GM18951 (cell line): ENCODE results near the gene IGF2R.

ENCODE experiments used
- POLR2A ChIP-seq: IDR thresholded peaks from 4 replicates; pipeline ENCODE4 v1.6.1; 2011; ENCODE audit warnings: mild to moderate bottlenecking; ENCODE audit not compliant: insufficient read length, insufficient read depth; ENCODE audit errors: extremely low read depth
- in situ Hi-C: fragments of 300-500 bp; cut with MboI; formaldehyde crosslinking; loops from one replicate; pipeline ENCODE4 v1.12.0; 2022; ENCODE audit warnings: low sequenced_read_pairs, mixed read lengths, inconsistent platforms; ENCODE audit not compliant: unreplicated experiment

The IGF2R gene

DNA sequence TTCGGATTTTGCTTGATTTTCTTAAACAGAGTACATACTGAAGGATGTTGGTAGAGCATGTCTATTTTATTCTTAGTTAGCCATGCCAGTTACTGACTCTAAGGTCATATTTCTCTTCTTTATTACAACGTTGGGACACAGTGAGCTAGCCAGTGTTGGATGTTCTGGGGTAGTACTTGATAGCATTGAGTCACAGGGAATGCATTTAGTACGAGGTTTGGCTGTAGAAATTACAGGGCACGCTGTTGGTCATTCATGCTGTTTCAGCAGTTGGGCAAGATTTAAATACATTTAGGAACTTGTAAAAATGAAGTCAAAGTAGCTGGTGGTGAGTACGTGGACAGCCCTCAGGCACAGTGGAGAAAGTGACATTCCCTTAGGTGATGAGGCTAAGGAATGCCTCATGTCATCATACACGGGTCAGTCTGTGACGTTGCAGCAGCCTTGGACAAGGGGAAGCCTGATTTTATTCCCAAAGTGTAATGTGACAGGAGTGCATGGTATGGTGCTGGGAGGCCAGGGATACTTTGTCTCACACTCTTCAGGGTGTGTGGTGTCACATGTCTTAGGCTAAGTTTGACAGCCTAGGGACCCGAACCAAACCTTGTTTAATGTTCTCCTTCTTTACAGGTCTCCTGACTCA is 95.0 kb downstream of the IGF2R start:
- in situ Hi-C loops, result no loop called here
- no peak for TF ChIP-seq POLR2A

DNA sequence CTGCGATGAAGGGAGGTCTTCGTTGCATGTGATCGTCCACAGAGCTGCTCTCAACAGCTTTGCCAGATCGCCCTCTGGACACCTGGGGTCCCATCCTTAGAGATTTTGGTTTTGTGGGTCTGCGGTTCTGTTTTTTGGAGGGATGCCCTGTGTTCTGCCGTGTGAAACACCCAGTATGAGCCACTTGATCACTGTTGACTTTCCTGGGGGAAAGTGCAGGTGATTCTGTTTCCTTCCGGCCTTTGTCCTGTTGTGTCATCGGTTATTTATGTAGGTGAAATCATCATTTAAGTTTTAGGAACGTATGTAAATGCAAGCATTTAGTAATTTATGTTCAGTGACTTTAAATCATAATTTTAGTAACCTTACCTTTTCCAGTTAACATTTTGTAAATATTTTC is 96.3 kb downstream of the IGF2R start:
- in situ Hi-C loops, result no loop called here
- no peak for TF ChIP-seq POLR2A

DNA sequence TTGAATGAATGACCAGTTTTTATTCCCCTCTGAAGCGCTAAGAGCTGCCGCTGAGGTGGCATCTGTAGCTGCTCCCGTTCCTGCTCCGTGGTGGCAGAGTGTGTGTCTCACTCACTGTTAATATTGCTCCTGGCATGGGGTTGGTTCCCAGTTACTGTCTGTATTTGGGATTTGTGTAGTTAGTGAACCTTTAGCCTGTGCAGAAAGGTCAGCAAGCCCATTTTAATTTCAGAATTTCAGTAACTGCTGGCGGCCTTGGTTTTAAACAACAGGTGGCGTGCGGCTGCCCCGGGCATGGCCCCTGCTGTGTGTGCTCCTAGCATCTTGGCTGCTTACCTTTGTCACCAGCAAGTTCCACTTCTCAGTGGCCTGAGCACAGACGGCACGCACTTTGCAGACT is 98.7 kb downstream of the IGF2R start:
- in situ Hi-C loops, result no loop called here
- no peak for TF ChIP-seq POLR2A

DNA sequence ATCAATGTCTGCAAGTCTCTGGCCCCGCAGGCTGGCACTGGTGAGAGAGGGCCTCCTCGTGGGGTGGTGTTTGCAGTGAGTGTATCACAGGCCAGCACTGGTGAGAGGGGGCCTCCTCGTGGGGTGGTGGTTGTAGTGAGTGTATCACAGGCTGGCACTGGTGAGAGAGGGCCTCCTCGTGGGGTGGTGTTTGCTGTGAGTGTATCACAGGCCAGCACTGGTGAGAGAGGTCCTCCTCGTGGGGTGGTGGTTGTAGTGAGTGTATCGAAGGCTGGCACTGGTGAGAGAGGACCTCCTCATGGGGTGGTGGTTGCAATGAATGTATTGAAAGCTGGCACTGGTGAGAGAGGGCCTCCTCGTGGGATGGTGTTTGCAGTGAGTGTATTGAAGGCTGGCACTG is 99.5 kb downstream of the IGF2R start:
- TF ChIP-seq POLR2A, result no peak
- in situ Hi-C loops, result no loop called here

DNA sequence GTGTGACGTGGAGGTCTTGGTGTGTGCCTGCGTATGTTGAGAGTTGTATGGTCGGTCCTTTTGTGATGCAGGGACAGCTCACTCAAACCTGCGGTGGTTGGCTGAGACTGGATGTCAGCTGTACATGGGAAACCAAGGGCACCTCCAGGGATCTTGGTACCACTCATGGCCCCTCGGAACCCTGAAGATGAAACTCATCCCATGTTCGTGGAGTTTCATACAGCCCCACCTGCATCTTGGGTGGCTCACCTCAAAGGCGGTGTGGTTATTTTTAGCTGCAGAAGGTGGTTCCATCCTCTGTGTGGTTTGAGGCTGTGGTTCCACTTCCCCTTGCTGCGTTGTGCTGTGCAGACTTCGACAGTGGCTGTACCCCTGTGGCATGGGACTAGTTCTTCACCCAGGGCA is 100.2 kb downstream of the IGF2R start:
- in situ Hi-C loops, result no loop called here
- TF ChIP-seq POLR2A, result no peak

DNA sequence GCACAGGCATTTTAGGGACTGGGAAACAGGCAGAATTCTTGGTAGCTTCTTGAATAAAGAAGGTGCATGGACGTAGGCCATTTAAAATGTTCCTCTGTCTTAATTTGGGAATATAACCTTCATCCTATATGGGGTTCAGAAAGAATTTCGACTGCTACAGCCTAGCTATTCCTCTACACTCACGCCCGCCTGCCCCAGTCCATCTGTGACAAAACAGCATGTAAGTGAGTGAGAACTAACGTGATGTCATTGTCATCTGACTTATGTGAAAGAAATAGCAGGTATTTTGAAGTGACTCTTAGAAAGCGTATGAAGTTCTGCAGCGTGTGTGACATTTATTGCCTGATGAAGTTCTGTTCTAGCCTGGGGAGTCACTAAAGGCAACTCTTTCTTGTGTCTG is 100.6 kb downstream of the IGF2R start:
- no peak for TF ChIP-seq POLR2A
- in situ Hi-C loops, result no loop called here

DNA sequence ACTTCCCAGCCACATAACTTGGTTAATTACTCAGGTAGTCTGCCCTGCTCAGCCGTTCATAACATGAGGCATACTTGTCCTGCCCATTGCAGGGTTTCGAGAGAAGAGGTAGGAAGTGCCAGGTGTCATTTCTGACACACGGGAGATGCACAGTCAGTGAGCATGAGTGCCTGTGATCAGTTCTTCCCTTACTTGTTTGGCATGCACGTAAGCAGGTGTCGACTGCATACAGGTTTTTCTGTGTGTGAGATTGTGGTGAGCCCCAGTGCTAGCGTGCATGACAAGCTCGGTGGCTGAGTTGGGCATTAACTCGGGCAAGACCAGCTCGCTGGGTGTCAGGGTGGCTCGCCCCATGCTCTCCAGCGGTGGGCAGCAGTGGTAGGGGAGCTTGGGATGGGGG is 101.5 kb downstream of the IGF2R start:
- in situ Hi-C loops, result no loop called here
- no peak for TF ChIP-seq POLR2A

DNA sequence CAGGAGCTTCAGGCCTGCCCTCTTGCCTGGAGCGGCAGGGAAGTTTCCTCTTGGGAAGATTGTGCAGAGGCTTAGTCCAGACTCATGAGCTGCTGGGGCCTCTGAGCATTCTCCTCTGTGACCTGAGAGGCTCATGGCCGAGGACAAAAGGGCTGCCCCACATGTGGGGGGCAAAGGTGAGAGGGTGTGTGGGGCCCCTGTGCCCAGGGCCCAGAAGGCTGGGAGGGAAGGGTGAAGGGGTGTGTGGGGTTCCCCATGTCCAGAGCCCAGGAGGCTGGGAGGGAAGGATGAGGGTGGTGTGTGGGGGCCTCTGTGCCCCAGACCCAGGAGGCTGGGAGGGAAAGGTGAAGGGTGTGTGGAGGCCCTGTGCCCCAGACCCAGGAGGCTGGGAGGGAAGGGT is 101.9 kb downstream of the IGF2R start:
- no peak for TF ChIP-seq POLR2A
- in situ Hi-C loops, result no loop called here

DNA sequence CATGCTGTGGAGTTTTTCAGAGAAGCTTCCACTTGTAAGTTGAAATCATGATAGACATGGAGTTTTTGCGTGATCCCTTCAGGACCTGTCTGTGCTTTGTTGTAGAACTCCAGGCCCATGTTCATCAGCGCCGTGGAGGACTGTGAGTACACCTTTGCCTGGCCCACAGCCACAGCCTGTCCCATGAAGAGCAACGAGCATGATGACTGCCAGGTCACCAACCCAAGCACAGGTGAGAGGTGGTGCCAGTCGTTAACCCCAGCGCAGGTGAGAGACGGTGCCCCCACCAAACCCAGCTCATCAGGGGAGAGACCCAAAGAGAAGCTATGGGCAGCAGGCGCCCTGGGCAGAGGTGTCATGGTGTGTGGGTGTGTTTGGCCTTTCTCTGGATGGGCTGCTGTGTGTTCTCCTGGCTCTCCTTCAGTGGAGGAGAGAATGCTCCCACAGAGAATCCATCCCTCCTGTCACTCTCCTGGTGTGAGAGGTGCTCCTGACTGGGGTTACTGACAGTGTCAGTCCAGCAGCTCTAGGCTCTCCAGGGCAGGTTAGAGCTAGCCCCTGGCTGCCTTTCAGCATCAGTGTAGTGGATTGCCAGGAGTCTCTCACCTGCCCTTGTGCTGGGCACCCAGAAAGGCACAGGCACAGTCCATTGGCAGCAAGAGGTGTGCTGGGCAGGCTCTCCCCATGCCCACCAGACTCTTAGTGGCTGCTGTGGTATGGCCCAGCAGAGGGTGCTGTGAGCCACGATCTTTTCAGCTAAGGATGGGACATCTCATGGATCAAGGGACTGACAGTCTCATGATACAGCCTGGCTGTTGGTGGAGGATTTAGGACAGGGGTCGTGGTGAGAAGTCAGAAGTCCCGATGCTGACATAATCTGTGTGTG is 103.2 kb downstream of the IGF2R start:
- TF ChIP-seq POLR2A, result no peak
- in situ Hi-C loops, result no loop called here

DNA sequence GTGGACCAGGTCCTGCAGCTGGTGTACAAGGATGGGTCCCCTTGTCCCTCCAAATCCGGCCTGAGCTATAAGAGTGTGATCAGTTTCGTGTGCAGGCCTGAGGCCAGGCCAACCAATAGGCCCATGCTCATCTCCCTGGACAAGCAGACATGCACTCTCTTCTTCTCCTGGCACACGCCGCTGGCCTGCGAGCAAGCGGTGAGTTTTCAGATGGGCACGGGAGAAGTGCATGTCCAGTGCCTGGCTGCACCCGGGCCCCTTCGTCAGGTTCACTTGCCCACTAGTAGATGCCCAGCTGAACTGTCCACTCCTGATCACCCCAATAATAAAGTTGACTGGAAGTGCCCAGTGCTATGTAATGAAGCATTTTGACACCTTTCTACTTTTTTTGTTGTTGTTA is 104.4 kb downstream of the IGF2R start:
- in situ Hi-C loops, result no loop called here
- TF ChIP-seq POLR2A, result no peak

DNA sequence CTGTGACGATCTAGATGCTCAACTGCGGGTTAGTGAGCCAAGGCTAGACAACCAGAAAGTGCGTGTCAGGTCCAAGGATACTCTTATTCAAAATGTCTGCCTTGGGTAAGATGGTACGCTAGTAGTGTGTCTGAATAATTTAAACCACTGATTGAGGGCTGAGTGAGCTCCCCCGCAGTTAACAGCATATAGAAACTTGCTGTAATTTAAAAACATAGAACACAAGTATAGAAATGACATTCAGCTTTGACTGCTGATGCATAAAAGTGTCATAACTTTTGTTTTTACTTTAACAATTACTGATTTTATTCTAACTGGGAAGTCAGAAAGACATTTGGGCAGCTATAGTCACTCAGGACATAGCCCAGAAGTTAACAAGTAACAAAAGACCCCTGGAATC is 107.1 kb downstream of the IGF2R start:
- no peak for TF ChIP-seq POLR2A
- in situ Hi-C loops, result no loop called here

DNA sequence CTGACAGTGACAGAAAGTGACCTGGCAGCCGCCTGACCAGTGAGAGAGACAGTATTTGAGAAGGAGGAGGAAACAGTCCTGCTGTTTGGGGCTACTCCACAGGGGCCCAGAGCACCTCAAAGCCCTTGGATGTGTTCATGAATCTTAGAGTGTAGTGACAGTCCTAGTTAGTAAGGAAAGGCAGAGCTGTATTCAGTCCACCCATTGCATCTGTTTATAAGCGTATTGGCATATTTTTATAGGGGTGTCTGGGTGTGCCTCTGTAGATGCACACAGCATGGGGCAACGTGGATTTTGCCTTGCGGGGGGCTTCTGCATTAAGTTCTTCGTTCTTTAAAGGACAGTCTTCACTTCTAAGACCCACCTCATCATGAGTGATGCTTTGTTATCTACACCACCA is 108.1 kb downstream of the IGF2R start:
- TF ChIP-seq POLR2A, result no peak
- in situ Hi-C loops, result no loop called here

DNA sequence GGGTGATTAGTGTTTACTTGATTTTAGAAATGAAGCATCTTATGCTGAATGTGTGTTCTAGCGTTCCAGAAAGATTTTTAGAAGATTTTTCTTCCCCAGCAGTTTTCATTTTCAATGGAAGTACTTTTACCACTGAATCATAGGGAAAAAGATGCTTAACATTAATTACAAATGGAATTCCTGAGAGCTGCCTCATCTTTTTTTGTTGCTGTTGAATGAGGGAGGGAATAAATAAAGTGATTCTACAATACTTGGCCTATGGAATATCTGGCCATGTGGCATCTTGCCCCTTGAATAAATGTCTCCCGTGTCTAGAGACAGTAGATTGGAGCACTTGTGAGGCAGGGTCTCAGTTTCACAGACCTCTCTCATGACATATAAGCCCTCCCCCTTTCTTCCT is 108.6 kb downstream of the IGF2R start:
- no peak for TF ChIP-seq POLR2A
- in situ Hi-C loops, result no loop called here
